CD14-positive monocyte (primary cell): ENCODE data around the gene PLXDC2. TPM values are rescaled to one million over a fixed set of nuclear protein-coding genes. Genes with fewer than 3 reads are reported as not detected.

ENCODE experiments used
- DNase-seq, 3 donors: peaks; one replicate each; pipeline ENCODE4 v3.0.0-alpha.2; 2011 to 2022
- H2AFZ ChIP-seq: 2 replicates; pipeline ENCODE4 v1.6.0; 2012; ENCODE audit warnings: mild to moderate bottlenecking, low read depth, low read length, inconsistent platforms; ENCODE audit not compliant: insufficient read depth, poor library complexity, severe bottlenecking
- H3K27ac ChIP-seq, 2 donors: 1 replicate in 1 of 2; 2 replicates in 1 of 2; pipeline ENCODE4 v1.5.1; 2012 to 2013; ENCODE audit warnings: low read length in 2 of 2, control low read depth in 1 of 2, inconsistent platforms in 1 of 2, low read depth in 1 of 2, mild to moderate bottlenecking in 1 of 2
- H3K27me3 ChIP-seq, 2 donors: one replicate each; pipeline versions ENCODE4 v1.6.0 to v1.6.1; 2011 to 2013; ENCODE audit warnings: low read length in 2 of 2; ENCODE audit not compliant: control insufficient read depth in 2 of 2, insufficient read depth in 2 of 2
- H3K36me3 ChIP-seq, 2 donors: replicated peaks in 1 of 2; 1 replicate in 1 of 2; 2 replicates in 1 of 2; pipeline versions ENCODE4 v1.5.1 to v1.6.1; 2012 to 2013; ENCODE audit warnings: low read length in 2 of 2, control low read depth in 1 of 2, inconsistent platforms in 1 of 2, mild to moderate bottlenecking in 1 of 2; ENCODE audit not compliant: insufficient read depth in 2 of 2, control insufficient read depth in 1 of 2
- H3K4me1 ChIP-seq, 2 donors: 1 replicate in 1 of 2; 2 replicates in 1 of 2; pipeline versions ENCODE4 v1.5.1 to v1.6.1; 2012 to 2013; ENCODE audit warnings: low read length in 2 of 2, control low read depth in 1 of 2, inconsistent platforms in 1 of 2, mild to moderate bottlenecking in 1 of 2, moderate library complexity in 1 of 2; ENCODE audit not compliant: insufficient read depth in 2 of 2, control insufficient read depth in 1 of 2
- H3K4me2 ChIP-seq: replicated peaks from 2 replicates; pipeline ENCODE3; 2012; ENCODE audit warnings: low read length, moderate library complexity, mild to moderate bottlenecking; ENCODE audit not compliant: poor library complexity, severe bottlenecking; ENCODE audit errors: extremely low read depth
- H3K4me3 ChIP-seq, 3 experiments: fragments of 200-600 bp in 1 of 3; sonication (generic) in 1 of 3; replicated peaks in 1 of 3; 1 replicate in 2 of 3; 2 replicates in 1 of 3; pipeline ENCODE4 v1.5.1; 2011 to 2013; ENCODE audit warnings: low read length in 3 of 3, mild to moderate bottlenecking in 3 of 3, control low read depth in 2 of 3, low read depth in 2 of 3, inconsistent platforms in 1 of 3, moderate library complexity in 1 of 3
- H3K79me2 ChIP-seq: 2 replicates; pipeline ENCODE4 v1.6.0; 2012; ENCODE audit warnings: mild to moderate bottlenecking, control low read depth, inconsistent platforms, low read length, moderate library complexity; ENCODE audit not compliant: insufficient read depth
- H3K9ac ChIP-seq: 2 replicates; pipeline ENCODE4 v1.6.0; 2017; ENCODE audit warnings: low read length, mild to moderate bottlenecking; ENCODE audit not compliant: insufficient read depth, poor library complexity, severe bottlenecking
- H3K9me3 ChIP-seq, 2 donors: replicated peaks in 1 of 2; 1 replicate in 1 of 2; 2 replicates in 1 of 2; pipeline versions ENCODE4 v1.5.1 to v1.6.1; 2012 to 2013; ENCODE audit warnings: low read length in 2 of 2, control low read depth in 1 of 2; ENCODE audit not compliant: control insufficient read depth in 1 of 2, insufficient read depth in 1 of 2
- H4K20me1 ChIP-seq: 2 replicates; pipeline ENCODE4 v1.6.0; 2012; ENCODE audit warnings: mild to moderate bottlenecking, low read length, control low read depth, moderate library complexity; ENCODE audit not compliant: insufficient read depth
- H3K27ac Mint-ChIP-seq, 7 donors: one replicate each; pipeline ENCODE4 v1.8.0; 2020; ENCODE audit warnings: mild to moderate bottlenecking in 7 of 7, mixed read lengths in 7 of 7, moderate library complexity in 6 of 7, inconsistent platforms in 2 of 7
- H3K27me3 Mint-ChIP-seq, 3 donors: one replicate each; pipeline ENCODE4 v1.8.0; 2021 to 2022; ENCODE audit warnings: low read depth in 3 of 3, mild to moderate bottlenecking in 3 of 3, mixed read lengths in 3 of 3, moderate library complexity in 3 of 3, inconsistent platforms in 1 of 3
- H3K36me3 Mint-ChIP-seq, 2 donors: one replicate each; pipeline ENCODE4 v1.8.0; 2020; ENCODE audit warnings: mixed read lengths in 2 of 2, inconsistent platforms in 1 of 2, mild to moderate bottlenecking in 1 of 2
- H3K4me1 Mint-ChIP-seq: one replicate; pipeline ENCODE4 v1.8.0; 2020; ENCODE audit warnings: mild to moderate bottlenecking, mixed read lengths
- H3K4me3 Mint-ChIP-seq, 2 donors: one replicate each; pipeline ENCODE4 v1.8.0; 2020; ENCODE audit warnings: mild to moderate bottlenecking in 2 of 2, mixed read lengths in 2 of 2, moderate library complexity in 1 of 2
- H3K9me3 Mint-ChIP-seq, 7 donors: one replicate each; pipeline ENCODE4 v1.8.0; 2020 to 2022; ENCODE audit warnings: mixed read lengths in 7 of 7, mild to moderate bottlenecking in 6 of 7, moderate library complexity in 6 of 7, inconsistent platforms in 2 of 7
- CTCF ChIP-seq: fragments of 200-600 bp; IDR thresholded peaks from one replicate; pipeline ENCODE4 v1.8.0; 2022; ENCODE audit warnings: antibody characterized with exemption, mild to moderate bottlenecking
- WGBS: methylation state at CpG from one replicate; pipeline ENCODE4 v1.1.5; 2013; ENCODE audit warnings: missing lambda C conversion rate; ENCODE audit not compliant: insufficient coverage; 5-methylcytosine and 5-hydroxymethylcytosine counted together
- intact Hi-C, 2 donors: fragments of 100-400 bp; cut with micrococcal nuclease; formaldehyde crosslinking; loops; one replicate each; pipeline versions ENCODE4 v1.15.0 to v1.15.1; 2023
- polyA plus RNA-seq, 3 donors: library from polyadenylated mRNA; depleted of rRNA in 1 of 3; unstranded in 2 of 3; stranded (reverse) in 1 of 3; fragments of 300-500 nt in 2 of 3; fragments of >200 nt in 1 of 3; fragmentation: Illumina TruSeq in 2 of 3; gene quantifications; 1 replicate in 2 of 3; 2 replicates in 1 of 3; pipeline ENCODE4 v1.2.3, GENCODE V29; 2012 to 2021

PLXDC2 gene
- polyA plus RNA-seq, 3 donors: 37.5 to 128 (median 93.6) TPM

DNA sequence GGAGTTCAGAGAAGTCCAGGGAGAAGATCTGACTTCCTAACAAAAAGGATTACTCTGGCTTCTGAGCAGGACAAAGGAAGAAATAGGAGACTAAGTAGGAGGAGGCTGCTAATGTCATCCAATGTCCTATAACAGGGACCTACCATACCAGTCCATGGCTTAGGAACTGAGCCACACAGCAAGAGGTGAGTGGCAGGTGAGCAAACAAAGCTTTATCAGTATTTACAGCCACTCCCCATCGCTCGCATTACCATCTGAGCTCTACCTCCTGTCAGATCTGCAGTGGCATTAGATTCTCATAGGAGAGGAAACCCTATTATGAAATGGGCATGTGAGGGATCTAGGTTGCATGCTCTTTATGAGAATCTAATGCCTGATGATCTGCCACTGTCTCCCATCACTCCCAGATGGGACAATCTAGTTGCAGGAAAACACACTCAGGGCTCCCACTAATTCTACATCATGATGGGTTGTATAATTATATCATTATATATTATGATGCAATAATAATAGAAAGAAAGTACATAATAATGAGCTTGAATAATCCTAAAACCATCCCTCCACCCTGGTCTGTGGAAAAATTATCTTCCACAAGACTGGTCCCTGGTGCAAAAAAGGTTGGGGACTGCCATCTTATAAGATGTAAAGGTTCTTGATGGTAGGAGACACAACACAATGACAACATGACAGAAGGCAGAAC, 487.4 kb downstream of the PLXDC2 start:
- Histone ChIP-seq H3K4me2 (no peak overlapping the region), H4K20me1 (no peaks in the 10 kb centered on the region), H3K4me3 (no peak overlapping the region), H3K27me3 (no peaks in the 10 kb centered on the region), H3K27ac (no peak overlapping the region), H2AFZ (no peak overlapping the region), H3K79me2 (no peaks in the 10 kb centered on the region), H3K9me3 (peaks cover 0 to 7% of the 10 kb centered on the region in 2 donors), H3K36me3 (no peaks in the 10 kb centered on the region), H3K4me1 (no peaks in the 10 kb centered on the region), H3K9ac (no peak overlapping the region)
- H3K4me3 Mint-ChIP-seq: no peak overlapping the region
- H3K4me1 Mint-ChIP-seq: no peaks in the 10 kb centered on the region
- WGBS: no CpG with 5 or more reads among the region's 2 CpGs
- intact Hi-C loops: no loop called here
- peaks cover 5 to 22% (median 15%) of the 10 kb centered on the region in 7 donors for H3K9me3 Mint-ChIP-seq
- H3K27me3 Mint-ChIP-seq: peaks cover 0 to 2% (median 0%) of the 10 kb centered on the region in 3 donors
- TF ChIP-seq CTCF: no peak
- H3K36me3 Mint-ChIP-seq: no peaks in the 10 kb centered on the region
- no peak for DNase-seq
- H3K27ac Mint-ChIP-seq: no peak overlapping the region

- H3K9ac ChIP-seq: no peak overlapping the region
- peaks cover 0 to 4% (median 1%) of the 10 kb centered on the region in 3 donors for H3K27me3 Mint-ChIP-seq
- no peaks in the 10 kb centered on the region for H3K36me3 Mint-ChIP-seq
- intact Hi-C loops: no loop called here
- H2AFZ ChIP-seq: no peak overlapping the region
- H3K79me2 ChIP-seq: no peaks in the 10 kb centered on the region
- TF ChIP-seq CTCF: no peak
- H3K4me3 Mint-ChIP-seq: no peak overlapping the region
- H3K27ac ChIP-seq: no peak overlapping the region
- no peak overlapping the region for H3K27ac Mint-ChIP-seq
- no peak for DNase-seq
- H3K9me3 Mint-ChIP-seq: peaks cover 23 to 41% (median 30%) of the 10 kb centered on the region in 7 donors
- peaks cover 22 to 27% of the 10 kb centered on the region in 2 donors for H3K9me3 ChIP-seq
- 83% methylated on average over 2 of the region's 3 CpGs for WGBS
- H3K4me2 ChIP-seq: no peak overlapping the region
- no peaks in the 10 kb centered on the region for H3K36me3 ChIP-seq
- no peaks in the 10 kb centered on the region for H3K27me3 ChIP-seq
- H3K4me1 Mint-ChIP-seq: no peaks in the 10 kb centered on the region
- no peaks in the 10 kb centered on the region for H3K4me1 ChIP-seq
- H3K4me3 ChIP-seq: no peak overlapping the region
- H4K20me1 ChIP-seq: no peaks in the 10 kb centered on the region
These were observed 497.4 kb downstream of the PLXDC2 start for GRCh38 chr10:20313665-20314064.
